HG03280 (cell line): ENCODE data around the gene CAMKV.

Source experiments
- ATAC-seq: cut with Tn5 transposase; IDR thresholded peaks from one replicate; pipeline ENCODE4 v1.9.1; 2021; ENCODE audit warnings: mild to moderate bottlenecking, moderate library complexity; ENCODE audit not compliant: unreplicated experiment

Gene CAMKV

DNA sequence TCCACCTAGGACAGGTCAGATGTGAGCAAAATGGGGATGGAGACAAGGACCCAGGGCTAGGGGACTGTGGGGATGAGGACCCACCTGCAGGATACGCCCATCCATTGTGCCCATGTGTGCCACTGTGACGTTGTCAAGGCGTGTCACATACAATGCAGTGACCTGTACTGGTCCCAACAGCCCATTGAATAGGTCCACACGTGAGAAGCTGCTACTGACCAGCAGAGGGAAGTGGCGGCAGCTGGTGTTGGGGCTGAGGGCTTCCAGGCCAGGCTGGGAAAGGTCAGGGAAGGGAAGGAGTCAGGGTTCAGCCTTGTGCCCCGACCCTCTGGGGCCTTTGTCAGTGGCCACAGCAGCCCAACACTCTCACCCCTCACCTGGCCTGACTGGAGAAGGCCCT lies 29.3 kb upstream of the CAMKV start:
- ATAC-seq, result no peak

DNA sequence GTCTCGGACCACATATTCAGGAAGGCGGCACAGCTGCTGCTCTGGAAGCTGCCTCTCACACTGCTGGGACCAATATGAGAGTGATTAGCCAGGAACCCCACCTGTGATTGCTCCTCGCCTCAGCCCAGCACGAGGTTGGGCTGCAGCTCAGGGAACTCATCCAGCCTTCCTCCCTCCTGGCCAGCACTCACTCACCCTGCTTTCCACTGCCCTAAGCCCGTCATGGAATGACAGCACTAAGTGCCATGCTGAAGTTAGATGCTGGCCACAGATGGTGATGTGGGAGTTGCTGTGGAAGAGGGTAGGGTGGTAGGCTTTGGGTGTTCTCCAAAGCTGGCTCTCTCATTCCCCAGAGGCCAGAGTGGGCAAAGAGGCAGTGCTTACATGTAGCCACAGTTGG lies 26.6 kb upstream of the CAMKV start:
- ATAC-seq, result no peak

DNA sequence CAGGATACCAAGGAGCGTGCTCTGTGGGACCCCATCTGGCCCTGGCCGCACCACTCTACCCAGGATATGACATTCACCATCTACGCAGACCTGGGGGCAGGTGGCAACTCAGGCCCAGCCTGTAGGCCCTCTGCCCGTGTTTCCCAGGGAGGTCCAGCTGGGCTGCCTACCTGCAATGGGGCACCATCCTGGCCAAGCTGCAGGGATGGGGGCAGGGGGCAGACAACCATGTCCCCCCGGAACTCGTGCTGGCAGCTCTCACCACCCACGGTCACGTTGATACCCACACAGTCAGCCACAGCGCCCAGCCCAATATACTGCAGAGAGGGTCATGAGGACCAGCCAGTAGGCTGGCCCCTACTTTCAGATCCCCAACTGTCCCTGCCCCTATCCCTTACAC lies 26.1 kb upstream of the CAMKV start:
- ATAC-seq, result no peak

DNA sequence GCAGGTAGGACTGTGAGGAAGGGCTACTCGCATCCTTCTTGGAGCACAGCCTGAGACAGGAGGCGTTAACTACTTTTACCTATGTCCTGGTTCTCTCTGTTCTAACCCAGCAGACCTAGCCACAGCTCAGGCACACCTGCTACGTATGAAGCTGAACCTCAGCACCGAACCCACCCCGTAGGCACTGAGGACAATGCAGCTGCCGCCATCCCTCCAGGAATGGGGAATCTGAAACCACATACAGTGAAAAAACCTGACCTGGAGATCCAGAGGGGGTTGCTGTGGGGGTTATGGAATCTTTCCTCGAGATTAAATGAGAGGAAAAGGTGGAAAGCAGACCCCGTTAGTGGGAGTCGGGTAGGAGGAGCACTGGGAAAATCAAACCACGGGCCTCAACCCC lies 19.6 kb upstream of the CAMKV start:
- ATAC-seq, result no peak

DNA sequence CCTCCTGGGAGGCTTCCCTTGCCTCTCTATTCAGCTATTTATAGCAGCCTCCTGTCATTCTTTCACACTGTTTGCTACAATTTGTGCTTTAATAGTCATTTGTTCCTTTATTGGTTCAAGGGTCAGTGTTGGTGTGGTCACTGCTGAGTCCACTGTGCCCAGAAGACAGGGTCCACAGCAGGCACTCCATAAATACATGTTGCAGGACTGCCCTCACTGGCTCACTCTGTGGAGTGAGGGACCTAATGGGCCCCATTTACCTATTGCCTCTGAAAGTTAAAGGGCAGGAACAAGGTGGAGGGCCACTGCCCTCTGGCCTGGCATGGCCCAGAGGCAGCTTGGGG lies 17.2 kb upstream of the CAMKV start:
- ATAC-seq, result no peak

DNA sequence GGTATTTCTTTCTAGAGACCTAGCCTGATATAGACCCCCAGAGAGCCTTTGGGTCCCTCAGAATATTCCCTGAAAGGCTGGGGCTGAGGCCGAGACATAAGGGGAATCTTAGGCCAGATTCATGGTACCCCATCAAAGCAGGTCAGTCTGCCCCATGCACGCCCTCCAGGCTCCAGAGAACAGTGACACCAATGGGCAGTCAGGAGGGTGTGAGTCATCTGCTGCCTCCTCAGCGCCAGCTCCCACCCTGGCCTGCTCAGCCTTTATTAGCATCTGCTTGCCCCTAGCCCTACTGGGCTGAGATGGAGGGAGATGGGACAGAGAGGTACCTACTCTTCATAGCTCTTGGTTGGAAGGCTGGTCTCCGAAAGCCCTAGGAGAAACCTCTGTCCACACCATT lies 14.3 kb upstream of the CAMKV start:
- ATAC-seq, result no peak

DNA sequence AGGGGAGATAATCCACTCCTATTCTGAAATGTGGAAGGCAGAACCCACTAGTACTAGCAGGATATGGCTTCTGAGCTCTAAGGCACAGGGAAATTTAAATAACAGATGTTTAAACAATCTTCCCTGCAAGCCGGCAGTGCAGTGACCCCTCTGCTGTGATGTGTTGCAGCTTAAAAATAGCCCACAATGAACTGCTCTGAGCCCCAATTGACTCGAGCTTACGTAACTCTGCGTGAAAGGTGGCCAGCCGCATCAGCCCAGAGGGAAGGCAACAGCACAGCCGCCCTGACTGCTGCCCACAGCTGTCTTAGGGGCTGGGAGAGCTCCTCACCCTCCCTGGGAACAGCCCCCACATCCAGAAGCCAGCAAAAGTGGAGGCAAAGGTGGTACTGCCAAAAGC lies 12.5 kb upstream of the CAMKV start:
- no peak for ATAC-seq

DNA sequence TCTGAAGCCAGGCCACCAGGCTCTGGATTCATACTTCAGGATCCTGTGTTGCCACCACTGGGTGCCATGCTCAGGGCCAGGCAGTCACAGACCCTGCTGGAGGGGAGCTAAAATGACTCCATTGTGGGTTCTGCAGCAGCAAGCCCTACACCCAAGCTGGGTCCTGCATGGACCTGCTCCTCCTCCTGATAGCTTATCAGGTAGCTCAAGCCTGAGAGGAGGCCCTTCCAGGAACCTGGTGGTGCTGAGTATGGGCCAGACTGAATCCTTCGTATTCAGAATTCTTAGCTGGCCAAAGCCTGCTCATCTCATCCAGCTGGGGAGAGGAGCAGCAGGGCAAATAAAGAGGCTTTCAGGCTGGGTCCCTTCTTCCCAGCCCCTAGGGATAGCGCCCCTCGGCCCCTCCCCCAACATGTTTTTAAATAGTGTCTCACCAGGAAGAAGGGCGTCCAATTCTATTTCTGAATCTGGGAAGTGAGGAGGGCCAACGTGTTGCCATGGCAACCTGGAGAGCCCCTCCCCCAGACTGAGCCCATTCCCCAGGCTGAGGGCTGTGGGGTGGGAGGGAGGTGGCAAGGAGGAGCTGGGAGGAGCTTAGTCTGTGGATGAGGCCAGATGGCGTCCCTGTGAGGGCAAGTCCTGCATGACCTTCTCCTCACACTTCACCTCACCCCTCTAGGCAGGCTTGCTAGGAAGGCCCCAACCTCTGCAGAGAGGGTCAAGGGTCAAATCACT lies 11.0 kb upstream of the CAMKV start:
- no peak for ATAC-seq

DNA sequence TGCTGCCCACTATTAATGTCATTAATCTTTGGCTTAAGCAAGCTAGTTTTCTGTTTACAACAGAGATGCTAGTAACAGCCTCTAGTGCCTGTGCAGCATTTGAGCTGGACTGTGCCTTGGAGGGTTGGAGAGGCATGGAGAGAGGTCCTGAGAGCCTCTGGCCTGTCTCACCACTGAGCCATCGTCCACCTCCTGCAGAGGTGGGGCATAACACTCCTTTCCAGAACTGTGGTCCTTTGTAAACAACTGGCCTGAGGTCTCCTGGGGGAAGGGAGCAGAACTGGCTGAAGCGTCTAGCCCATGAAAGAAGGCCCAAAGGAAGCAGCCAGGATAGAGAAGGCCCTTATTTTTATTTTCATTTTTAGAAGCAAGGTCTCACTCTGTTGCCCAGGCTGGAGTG lies 10.0 kb upstream of the CAMKV start:
- no peak for ATAC-seq

DNA sequence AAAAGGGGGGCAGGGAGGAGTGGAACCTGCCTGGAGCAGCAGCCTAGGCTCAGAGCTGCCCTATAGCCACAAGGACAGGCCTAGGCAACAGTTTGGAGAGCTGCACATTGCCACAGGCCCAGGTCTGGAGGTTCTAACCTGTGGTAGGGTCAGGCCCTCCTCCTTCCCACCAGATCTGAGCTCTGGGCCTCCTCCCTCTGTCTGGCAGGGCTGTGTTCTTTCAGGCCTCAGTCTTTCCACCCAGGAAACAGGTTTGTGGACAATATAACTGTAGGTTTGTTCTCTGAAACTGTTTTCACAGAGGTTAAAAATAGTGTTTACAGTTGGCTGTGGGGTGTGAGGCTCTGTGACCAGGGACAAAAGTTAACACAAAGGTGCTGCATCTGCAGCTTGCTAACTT lies 9.0 kb upstream of the CAMKV start:
- ATAC-seq, result no peak

DNA sequence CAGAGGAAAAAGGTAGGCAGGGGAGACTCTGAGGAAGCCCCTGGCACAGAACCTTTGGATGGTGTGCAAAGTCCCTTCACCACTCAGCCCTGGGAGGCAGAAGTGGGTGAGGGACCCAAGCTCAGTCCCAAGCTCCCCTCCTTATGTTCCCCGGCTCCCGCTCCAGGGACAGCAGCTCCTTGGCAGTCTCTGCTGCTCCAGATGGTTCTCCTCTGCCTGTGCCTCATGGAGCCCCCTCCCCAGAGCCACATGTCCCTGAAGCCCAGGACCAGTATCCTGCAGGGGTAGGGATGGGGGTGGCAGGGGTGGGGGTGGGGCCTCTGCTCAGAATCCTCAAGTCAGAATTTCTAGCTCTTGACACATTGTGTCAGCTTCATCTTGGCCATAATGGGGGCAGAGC lies 8.0 kb upstream of the CAMKV start:
- no peak for ATAC-seq

DNA sequence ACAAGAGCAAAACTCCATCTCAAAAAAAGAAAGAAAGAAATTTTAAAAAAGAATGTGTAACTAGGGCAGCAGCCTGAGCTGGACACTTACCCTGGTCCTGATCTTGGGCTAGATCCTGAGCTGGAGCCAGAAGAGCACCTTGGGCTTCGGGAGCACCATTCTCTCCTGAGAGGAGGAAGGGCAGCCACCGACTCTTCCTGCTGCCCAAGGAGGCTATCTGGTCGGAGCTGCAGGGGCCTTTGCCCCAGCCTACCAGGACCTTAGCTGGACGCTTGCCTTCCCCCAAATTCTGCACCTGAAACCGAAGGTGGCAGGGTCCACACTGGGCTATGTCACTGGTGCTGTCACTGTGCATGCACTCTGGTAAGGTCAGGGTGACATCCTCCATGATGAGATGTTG lies 6.9 kb upstream of the CAMKV start:
- ATAC-seq, result no peak

DNA sequence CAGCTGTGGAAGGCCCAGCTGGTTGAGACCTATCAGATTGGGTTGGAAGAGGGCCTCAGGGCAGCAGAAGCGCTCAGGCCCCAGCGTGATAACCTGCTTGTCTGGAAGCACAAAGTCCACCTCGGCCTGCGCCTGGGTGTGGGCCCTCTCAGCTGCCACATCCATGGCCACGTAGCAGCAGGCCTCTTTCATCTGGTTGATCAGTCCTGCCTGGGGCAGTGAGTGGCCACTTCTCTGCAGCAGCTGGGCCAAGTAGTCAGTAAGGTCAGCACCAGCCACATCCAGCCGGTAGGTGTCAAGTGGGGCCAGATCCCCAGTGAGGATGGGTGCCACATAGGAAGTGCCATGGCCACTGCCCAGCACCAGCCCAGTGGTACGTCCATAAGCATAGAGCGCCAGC lies 3.9 kb upstream of the CAMKV start:
- no peak for ATAC-seq

DNA sequence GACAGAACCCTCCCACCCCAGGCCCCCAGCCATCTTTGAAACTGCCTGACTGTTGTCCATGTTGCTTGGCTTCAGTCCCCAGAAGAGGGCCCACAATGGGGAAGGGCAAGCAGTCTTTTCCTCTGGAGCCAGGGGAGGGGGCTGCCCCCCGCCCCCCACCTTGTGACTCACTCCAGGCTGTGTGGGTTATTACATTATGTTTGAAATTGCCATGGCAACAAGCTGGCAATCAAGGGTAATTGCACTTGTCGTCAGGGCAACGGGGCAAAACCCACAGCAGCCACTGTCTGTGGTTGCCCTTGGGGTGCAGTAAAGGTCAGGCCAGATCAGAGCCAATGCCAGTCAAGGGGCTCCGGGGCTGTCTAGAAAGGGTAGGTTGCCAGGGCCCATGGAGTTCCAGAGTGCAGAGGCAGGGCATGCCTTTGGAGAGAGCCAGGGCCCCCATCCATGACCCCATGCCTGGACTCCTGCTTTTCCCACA lies 3.1 kb upstream of the CAMKV start:
- ATAC-seq, result no peak

DNA sequence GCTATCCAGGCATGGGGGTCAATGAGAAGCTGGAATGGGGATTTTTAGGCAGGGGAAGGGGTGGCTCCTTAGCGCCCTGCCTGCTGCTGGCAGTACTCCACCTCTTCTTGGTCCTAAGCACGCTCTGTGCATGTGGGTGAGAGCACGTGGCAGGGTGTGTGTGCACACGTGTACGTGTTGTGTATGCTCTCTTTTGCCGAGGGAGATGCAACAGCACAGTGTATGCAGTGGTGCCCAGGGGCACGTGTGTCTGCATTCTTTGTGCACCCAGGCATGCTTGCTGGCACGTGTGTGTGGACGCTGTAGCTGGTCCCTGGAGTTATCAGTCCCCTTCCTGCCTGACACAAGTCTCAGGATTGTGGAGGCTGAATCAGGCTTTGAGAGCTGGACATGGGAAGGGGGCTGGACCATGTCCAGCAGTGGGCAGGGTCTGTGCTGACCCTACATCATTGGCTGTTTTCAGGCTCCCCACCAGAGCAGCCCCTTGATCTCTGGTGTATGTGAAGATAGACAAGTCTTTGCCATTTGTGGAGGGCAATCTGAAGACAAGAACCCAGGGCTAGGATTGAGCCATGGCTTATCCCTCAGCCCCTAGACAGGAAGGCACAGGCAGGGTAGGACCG lies 1.9 kb upstream of the CAMKV start:
- no peak for ATAC-seq

DNA sequence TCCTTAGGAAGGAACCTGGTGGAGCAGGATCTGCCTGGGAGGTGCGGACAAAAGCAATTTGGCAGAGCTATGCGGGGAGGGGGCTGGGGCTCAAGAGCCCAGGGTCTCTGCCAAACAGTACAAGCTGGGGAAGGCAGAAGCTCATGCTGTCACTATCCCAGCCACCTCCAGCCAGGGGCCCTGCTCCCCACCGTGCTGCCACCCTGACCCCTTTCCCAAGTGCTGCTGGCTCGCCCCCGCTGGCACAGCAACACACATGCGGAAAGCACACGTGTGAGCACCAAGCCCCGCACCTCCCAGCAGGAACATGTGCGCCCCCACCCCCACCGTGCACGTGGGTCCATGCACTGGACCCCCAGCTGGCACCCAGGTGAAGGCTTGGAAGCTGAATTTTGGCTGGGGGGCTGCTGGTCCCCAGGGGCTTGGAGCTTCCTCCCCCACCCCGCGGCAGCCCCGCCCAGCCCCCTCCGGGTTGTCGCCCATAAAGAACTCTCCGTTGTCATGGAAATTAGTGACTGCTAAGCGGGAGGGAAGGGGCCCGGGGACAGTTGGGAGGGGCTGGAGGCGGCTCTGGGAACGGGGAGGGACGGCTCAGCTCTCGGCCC lies 742 bp downstream of the CAMKV start:
- ATAC-seq, result no peak

DNA sequence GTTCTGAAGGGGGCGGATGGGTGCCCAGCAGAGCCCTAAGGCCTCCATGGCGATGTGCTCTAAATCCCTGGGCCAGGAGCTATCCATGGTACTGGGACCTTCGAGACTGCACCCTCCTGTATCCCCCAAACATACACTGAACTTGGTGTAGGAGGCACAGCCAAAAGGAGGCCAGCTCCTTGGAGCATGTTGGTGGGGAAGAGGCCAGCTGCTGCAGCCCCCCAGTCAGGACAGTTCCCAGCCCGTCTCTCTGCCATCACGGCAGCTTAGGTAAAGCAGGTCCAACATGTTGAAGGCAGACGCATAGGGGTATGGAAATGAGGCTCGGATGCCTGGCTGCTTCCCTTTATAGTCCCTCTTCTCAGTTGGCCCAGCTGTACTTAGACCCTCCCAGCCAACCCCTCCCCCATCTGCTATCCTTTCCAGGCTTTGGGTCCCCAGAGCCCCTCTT lies 1.8 kb downstream of the CAMKV start:
- no peak for ATAC-seq

DNA sequence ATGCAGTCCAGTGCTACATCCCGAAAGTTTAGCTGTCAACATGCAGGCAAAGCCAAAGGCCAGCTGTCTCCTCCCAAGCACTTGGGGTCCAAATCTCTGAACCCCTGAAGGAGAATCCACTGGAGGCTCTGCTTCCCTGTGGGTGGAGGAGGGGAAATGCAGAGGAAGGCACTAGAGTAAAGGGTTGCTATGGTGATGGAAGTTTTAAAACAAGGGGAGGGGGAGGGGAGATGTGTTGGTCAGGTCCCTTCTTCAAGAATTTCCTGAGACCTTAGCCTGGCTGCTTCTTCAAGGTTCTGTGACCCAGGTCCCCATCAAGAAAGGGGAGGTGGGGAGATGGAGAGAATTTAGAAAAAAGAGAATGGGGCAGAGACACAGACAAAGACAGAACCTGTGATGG lies 2.3 kb downstream of the CAMKV start:
- ATAC-seq, result no peak

DNA sequence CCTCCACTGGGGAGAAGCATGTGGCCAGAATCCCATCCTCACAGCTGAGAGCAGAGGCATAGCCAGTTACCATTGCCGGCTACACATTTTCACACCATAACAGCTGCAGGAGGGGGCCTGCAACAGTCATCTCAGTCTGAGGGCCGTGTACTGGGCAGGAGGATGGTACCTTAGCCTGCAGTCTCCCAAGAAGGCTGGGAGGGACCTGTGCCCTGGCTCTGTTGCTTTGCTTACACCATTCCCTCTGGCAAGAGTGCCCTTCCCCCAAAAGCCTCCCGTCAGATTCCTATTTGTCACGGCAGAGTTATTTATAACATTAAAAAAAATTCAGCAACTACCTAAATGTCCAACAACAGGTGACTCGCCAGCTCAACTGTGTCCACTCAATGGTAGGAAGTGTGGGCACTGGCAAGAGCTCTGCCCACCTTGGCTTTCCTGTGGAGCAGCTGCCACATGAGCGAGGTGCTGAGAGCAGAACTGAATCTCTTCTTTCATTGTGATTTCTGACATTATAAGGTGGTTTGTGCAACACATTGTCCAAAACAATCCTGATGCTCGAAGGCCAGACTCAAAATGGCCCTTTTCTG lies 4.4 kb downstream of the CAMKV start:
- ATAC-seq, result no peak

DNA sequence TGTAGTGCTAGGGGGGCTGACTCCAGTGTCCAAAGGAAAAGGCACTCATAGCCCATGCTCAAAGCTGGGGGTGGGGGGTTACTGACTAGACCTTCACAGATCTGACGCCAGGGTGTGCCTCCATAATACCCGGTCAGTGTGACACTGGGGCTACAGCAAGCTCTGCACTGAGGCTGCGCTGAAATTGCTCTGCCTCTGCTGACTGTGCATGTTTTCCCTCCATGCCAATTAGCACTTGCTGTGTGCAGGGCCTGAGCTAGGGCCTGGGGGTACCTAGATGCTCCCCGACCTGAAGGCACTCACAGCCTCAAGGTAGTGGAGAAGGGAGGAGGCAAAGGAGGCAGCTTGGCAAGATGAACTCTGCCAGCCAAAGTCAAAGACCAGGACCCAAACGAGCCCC lies 5.2 kb downstream of the CAMKV start:
- no peak for ATAC-seq

DNA sequence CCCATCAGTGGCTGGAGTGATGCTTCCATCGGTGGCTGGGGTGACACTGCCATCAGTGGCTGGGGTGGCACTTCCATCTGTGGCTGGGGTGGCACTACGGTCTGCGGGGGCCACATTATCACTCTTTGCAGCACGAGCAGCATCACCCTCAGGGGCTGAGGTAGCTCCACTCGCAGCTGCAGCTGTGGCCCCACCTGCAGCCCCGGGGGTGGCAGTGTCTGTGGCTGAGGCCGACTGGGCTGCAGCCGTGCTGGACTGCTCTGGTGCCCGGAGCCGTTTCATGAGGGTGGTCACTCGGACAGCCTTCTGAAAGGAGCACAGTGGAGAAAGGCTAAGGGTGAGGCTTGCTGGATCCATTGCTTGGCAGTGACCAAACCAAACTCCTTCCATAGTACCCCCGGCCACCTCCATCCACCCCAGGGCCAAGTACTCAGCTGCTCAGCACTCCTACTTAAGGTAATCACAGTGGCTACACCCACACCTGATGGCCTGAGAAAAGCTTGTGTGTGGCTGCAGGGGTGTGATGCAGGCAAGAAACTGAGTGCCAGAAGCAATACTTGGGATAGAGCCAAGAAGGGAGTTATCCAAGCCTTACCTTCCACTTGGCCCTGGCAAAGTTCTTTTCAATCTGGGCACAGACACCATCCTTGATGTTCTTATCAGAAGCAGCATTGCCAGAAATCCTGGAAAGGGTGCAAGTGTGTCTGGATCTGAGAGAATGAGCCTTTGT lies 10.0 kb downstream of the CAMKV start:
- no peak for ATAC-seq
